Naive thymus-derived CD8-positive, alpha-beta T cell (primary cell): Measurements from ENCODE around the gene CCT3. TPM values are rescaled to one million over a fixed set of nuclear protein-coding genes. Genes with fewer than 3 reads are reported as not detected.
A peak's percentile ranks its signal among the peaks of the same experiment; 100 is the strongest.

Source experiments
- ATAC-seq, 2 donors: fragments of 150-1000 bp; cut with Tn5 transposase in 1 of 2; sonication (Bioruptor Pico), chemical (Tn5 transposase) in 1 of 2; 1 replicate in 1 of 2; 2 replicates in 1 of 2; pipeline ENCODE4 v1.10.0; 2021; ENCODE audit warnings: mild to moderate bottlenecking in 2 of 2, moderate library complexity in 2 of 2
- POLR2A ChIA-PET: fragments of 350-600 bp; sonication (Branson Sonifier 250); formaldehyde crosslinking; loops from one replicate; lab custom pipeline; 2021; ENCODE audit warnings: antibody characterized with exemption; lab: Charles Lee
- DNase-seq, 10 donors: peaks; one replicate each; pipeline versions ENCODE4 v3.0.0 to v3.0.0-alpha.2; 2020 to 2022
- H3K27ac Mint-ChIP-seq, 10 donors: one replicate each; pipeline ENCODE4 v1.8.0; 2020 to 2022; ENCODE audit warnings: mild to moderate bottlenecking in 10 of 10, mixed read lengths in 10 of 10, moderate library complexity in 4 of 10, inconsistent platforms in 1 of 10
- H3K27me3 Mint-ChIP-seq, 5 donors: one replicate each; pipeline ENCODE4 v1.8.0; 2021 to 2022; ENCODE audit warnings: mixed read lengths in 5 of 5
- H3K36me3 Mint-ChIP-seq, 3 donors: one replicate each; pipeline ENCODE4 v1.8.0; 2020 to 2022; ENCODE audit warnings: mixed read lengths in 3 of 3, mild to moderate bottlenecking in 2 of 3, inconsistent platforms in 1 of 3
- H3K4me1 Mint-ChIP-seq, 4 donors: one replicate each; pipeline ENCODE4 v1.8.0; 2021 to 2022; ENCODE audit warnings: mixed read lengths in 4 of 4
- H3K4me3 Mint-ChIP-seq, 10 donors: one replicate each; pipeline ENCODE4 v1.8.0; 2020 to 2022; ENCODE audit warnings: mild to moderate bottlenecking in 10 of 10, mixed read lengths in 10 of 10, moderate library complexity in 6 of 10, inconsistent platforms in 1 of 10
- H3K9me3 Mint-ChIP-seq, 9 donors: one replicate each; pipeline ENCODE4 v1.8.0; 2020 to 2022; ENCODE audit warnings: mixed read lengths in 9 of 9, mild to moderate bottlenecking in 3 of 9, inconsistent platforms in 1 of 9, moderate library complexity in 1 of 9
- polyA plus RNA-seq, 3 donors: library from polyadenylated mRNA; unstranded; fragments of 300-500 nt; fragmentation: Illumina TruSeq; gene quantifications; one replicate each; pipeline ENCODE4 v1.2.3, GENCODE V29; 2021
- total RNA-seq, 8 experiments: library from RNA in 2 of 8; stranded (reverse) in 2 of 8; gene quantifications; one replicate each; pipeline ENCODE4 v1.2.3 and lab custom pipeline; 2021 to 2026

The CCT3 gene
- total and polyA plus RNA-seq, 5 experiments from 2014 or later = 142 to 270 (median 232) TPM

- Mint-ChIP-seq H3K4me3 (peak overlapping the region; percentile 93 to 100 (median 97)), H3K4me1 (peaks cover 28 to 50% (median 45%) of the 10 kb centered on the region in 4 donors), H3K27ac (peak overlapping the region; percentile 10 to 98 (median 96)), H3K36me3 (peaks cover 0 to 6% (median 0%) of the 10 kb centered on the region in 3 donors), H3K27me3 (no peaks in the 10 kb centered on the region), H3K9me3 (no peaks in the 10 kb centered on the region)
- ATAC-seq (no peak), DNase-seq (no peak)
- POLR2A ChIA-PET = interaction anchor here (0.6 to 3.2 kb wide), 15 partner anchors 8 to 484 kb away, joined by 3 to 21 read pairs (median 4); partner anchors contain the start of genes CCT3, GLMP, MEF2D and PMF1
These were observed 54.6 kb downstream of the CCT3 start for GRCh38 chr1:156283521-156283920.

DNA sequence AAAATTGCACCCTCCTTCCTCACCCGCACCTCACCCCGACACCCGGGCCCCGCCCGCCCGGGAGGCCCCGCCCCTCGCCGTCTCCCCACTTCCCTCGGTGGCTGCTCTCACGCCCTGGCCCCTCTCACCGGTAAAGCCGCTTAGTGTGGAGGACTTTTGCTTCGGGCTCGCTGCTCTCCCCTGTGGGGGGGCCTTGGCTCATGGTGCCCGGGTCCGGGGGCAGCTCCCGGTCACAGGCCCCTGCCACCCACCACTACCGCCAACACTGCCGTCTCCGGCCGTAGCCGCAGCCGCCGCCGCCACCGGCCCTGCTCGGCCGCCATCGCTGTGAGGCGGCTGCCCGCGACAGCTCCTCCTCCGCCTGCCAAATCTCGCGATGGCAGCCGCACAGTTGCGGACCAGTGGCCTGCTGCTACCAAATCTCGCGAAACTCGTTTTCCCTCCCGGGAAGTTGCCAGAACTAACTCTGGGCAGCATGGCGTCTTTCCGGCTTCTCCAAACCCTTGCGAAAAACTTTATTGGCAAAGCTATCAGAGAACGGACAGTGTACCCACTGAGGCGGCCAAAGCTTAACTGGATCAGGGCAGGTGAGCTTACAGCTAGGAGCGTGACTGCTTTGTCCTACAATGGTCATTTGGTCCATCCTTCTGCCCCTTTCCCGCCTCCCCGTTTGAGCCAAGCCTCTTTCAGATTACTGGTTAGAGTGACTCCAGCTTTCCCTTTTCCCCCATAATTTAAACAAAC, 55.4 kb downstream of the CCT3 start, which contains the start of gene SMG5:
SMG5 (minus strand) TSS at position 347 of the 744 bp plus-strand sequence; CDS start at position 202, 145 bp downstream.
- peak; percentile 94 to 95 for ATAC-seq
- H3K27ac Mint-ChIP-seq = peak within 1 kb of the TSS; percentile 92 to 98 (median 96)
- POLR2A ChIA-PET = interaction anchor here (0.6 to 3.2 kb wide), 21 partner anchors 9 to 1009 kb away, joined by 3 to 21 read pairs (median 4); partner anchors contain the start of genes CCT3, CLK2, GLMP and MEF2D
- peak; percentile 91 to 98 (median 96) for DNase-seq
- H3K36me3 Mint-ChIP-seq = peaks cover 0 to 15% (median 3%) of the 10 kb centered on the region in 3 donors
- peak within 1 kb of the TSS; percentile 93 to 100 (median 97) for H3K4me3 Mint-ChIP-seq
- no peaks in the 10 kb centered on the region for H3K9me3 Mint-ChIP-seq
- H3K4me1 Mint-ChIP-seq = peaks cover 28 to 50% (median 47%) of the 10 kb centered on the region in 4 donors
- no peaks in the 10 kb centered on the region for H3K27me3 Mint-ChIP-seq

GRCh38 chr1:156281693-156282478, 56.2 kb downstream of the CCT3 start:
- H3K36me3 Mint-ChIP-seq = peaks cover 0 to 22% (median 3%) of the 10 kb centered on the region in 3 donors
- H3K4me3 Mint-ChIP-seq = peak overlapping the region; percentile 93 to 100 (median 97)
- no peaks in the 10 kb centered on the region for H3K27me3 Mint-ChIP-seq
- peaks cover 28 to 54% (median 48%) of the 10 kb centered on the region in 4 donors for H3K4me1 Mint-ChIP-seq
- ATAC-seq = no peak
- peak in 3 of 10 donors; percentile 11 to 53 (median 13) for DNase-seq
- peak overlapping the region; percentile 82 to 98 (median 94) for H3K27ac Mint-ChIP-seq
- POLR2A ChIA-PET = interaction anchor here (0.6 to 3.2 kb wide), 18 partner anchors 10 to 1008 kb away, joined by 3 to 21 read pairs (median 4); partner anchors contain the start of genes CCT3, CLK2, GLMP and MEF2D
- H3K9me3 Mint-ChIP-seq = no peaks in the 10 kb centered on the region

GRCh38 chr1:156281281-156281680, 56.8 kb downstream of the CCT3 start:
- no peaks in the 10 kb centered on the region for H3K27me3 Mint-ChIP-seq
- H3K4me3 Mint-ChIP-seq = peak overlapping the region; percentile 93 to 100 (median 97)
- H3K4me1 Mint-ChIP-seq = peaks cover 27 to 56% (median 48%) of the 10 kb centered on the region in 4 donors
- ATAC-seq = peak in 1 of 2 donors; percentile 21
- H3K27ac Mint-ChIP-seq = peak overlapping the region; percentile 82 to 98 (median 94)
- DNase-seq = peak in 4 of 10 donors; percentile 11 to 33 (median 16)
- peaks cover 0 to 27% (median 3%) of the 10 kb centered on the region in 3 donors for H3K36me3 Mint-ChIP-seq
- POLR2A ChIA-PET = interaction anchor here (1.0 to 1.5 kb wide), 2 partner anchors 68 to 133 kb away, joined by 3 to 4 read pairs; partner anchors contain the start of gene PMF1
- no peaks in the 10 kb centered on the region for H3K9me3 Mint-ChIP-seq

DNA sequence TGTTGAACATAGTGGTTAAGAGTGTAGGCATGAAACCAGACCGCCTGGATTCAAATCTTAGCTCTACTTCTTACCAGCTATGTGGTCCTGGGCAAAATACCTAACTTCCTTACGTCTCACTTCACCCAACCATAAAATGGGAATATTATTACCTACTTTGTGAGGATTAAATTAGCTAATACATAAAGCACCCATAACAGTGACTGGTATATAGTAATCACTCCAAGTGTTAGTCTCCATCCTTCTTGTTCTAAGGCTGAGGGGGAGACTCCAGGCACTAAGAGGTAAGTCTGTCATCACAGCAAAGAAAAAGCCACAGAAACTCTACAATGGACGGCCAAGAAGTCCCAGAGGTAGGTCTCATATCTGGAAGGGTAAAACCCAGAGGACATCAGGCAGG, 58.3 kb downstream of the CCT3 start:
- ATAC-seq = no peak
- peak overlapping the region in 4 of 10 donors; percentile 1 to 51 (median 30) for H3K4me3 Mint-ChIP-seq
- H3K4me1 Mint-ChIP-seq = peaks cover 26 to 56% (median 47%) of the 10 kb centered on the region in 4 donors
- no peaks in the 10 kb centered on the region for H3K9me3 Mint-ChIP-seq
- H3K27ac Mint-ChIP-seq = peak overlapping the region in 3 of 10 donors; percentile 12 to 50 (median 25)
- peaks cover 0 to 41% (median 8%) of the 10 kb centered on the region in 3 donors for H3K36me3 Mint-ChIP-seq
- H3K27me3 Mint-ChIP-seq = no peaks in the 10 kb centered on the region
- no peak for DNase-seq
- POLR2A ChIA-PET = interaction anchor here (0.5 to 0.6 kb wide), 2 partner anchors 132 to 947 kb away, joined by 3 to 4 read pairs; no protein-coding TSS in a partner anchor

DNA sequence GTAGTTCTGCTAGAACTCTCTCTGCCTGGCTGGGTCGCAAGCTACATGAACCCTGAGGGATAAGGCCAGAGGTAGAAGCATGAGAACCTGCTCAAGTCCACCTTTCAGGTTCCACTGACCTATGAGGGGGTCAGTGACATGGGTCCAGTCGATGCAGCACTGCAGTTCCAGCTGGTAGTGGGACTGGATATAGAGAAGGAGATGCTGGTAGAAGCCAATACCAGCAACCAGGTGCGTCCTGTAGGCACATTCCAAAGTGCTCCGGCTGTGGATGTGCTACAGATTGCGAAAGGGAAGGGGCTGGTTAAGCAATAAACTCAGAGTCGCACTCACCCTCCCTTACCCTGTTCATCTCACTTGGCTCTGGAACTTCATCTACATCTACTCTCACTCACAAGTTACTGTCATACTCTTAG, 61.1 kb downstream of the CCT3 start:
- ATAC-seq (no peak), DNase-seq (peak in 1 of 10 donors; percentile 10)
- POLR2A ChIA-PET = interaction anchor here (1.0 kb wide), 1 partner anchor 10 kb away, joined by 6 read pairs; no protein-coding TSS in a partner anchor
- Mint-ChIP-seq H3K9me3 (no peaks in the 10 kb centered on the region), H3K36me3 (peaks cover 0 to 69% (median 23%) of the 10 kb centered on the region in 3 donors), H3K27me3 (no peaks in the 10 kb centered on the region), H3K4me1 (peaks cover 10 to 34% (median 21%) of the 10 kb centered on the region in 4 donors), H3K27ac (no peak overlapping the region), H3K4me3 (no peak overlapping the region)

DNA sequence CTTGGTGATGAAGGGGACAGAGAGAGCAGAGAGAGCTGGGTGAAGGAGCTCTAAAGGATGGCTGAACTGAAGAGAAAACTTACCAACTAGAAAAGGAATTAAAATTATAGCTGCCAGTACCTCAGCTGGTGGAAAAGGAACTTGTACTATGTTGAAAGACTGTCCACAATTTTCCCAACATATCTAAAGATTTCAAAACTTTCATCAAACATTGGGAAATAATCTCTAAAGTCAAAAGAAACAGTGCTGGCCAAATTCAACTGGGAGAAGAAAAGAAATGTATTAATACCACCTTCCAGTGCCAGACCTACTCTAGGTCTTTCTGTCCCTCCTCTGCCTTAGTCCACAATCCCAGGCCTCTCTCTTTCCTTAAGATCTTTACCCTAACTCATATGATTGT, 61.6 kb downstream of the CCT3 start:
- peaks cover 8 to 29% (median 17%) of the 10 kb centered on the region in 4 donors for H3K4me1 Mint-ChIP-seq
- DNase-seq (no peak), ATAC-seq (no peak)
- POLR2A ChIA-PET = interaction anchor here (1.0 kb wide), 1 partner anchor 11 kb away, joined by 6 read pairs; no protein-coding TSS in a partner anchor
- H3K4me3 Mint-ChIP-seq = no peak overlapping the region
- no peaks in the 10 kb centered on the region for H3K27me3 Mint-ChIP-seq
- no peak overlapping the region for H3K27ac Mint-ChIP-seq
- H3K9me3 Mint-ChIP-seq = no peaks in the 10 kb centered on the region
- H3K36me3 Mint-ChIP-seq = peaks cover 0 to 74% (median 23%) of the 10 kb centered on the region in 3 donors

GRCh38 chr1:156270314-156270713, 67.8 kb downstream of the CCT3 start:
- H3K4me3 Mint-ChIP-seq = no peak overlapping the region
- POLR2A ChIA-PET = no interaction called here

GRCh38 chr1:156268336-156268735, 69.8 kb downstream of the CCT3 start:
- ATAC-seq (no peak), DNase-seq (no peak)
- Mint-ChIP-seq H3K4me1 (peaks cover 0 to 9% (median 0%) of the 10 kb centered on the region in 4 donors), H3K27me3 (no peaks in the 10 kb centered on the region), H3K36me3 (peaks cover 0 to 96% (median 41%) of the 10 kb centered on the region in 3 donors), H3K4me3 (no peak overlapping the region), H3K9me3 (no peaks in the 10 kb centered on the region), H3K27ac (peak overlapping the region in 1 of 10 donors; percentile 34)
- POLR2A ChIA-PET = interaction anchor here (0.7 kb wide), 1 partner anchor 11 kb away, joined by 3 read pairs; no protein-coding TSS in a partner anchor

More at GRCh38 chr1:156270314-156270713, 67.8 kb downstream of the CCT3 start:
- H3K9me3 Mint-ChIP-seq = no peaks in the 10 kb centered on the region
- no peak for ATAC-seq
- peak in 1 of 10 donors; percentile 9 for DNase-seq
- no peaks in the 10 kb centered on the region for H3K27me3 Mint-ChIP-seq
- H3K4me1 Mint-ChIP-seq = peaks cover 0 to 5% (median 0%) of the 10 kb centered on the region in 4 donors
- H3K27ac Mint-ChIP-seq = peak overlapping the region in 1 of 10 donors; percentile 47
- H3K36me3 Mint-ChIP-seq = peaks cover 0 to 97% (median 45%) of the 10 kb centered on the region in 3 donors

- POLR2A ChIA-PET = no interaction called here
- H3K36me3 Mint-ChIP-seq = peaks cover 0 to 96% (median 38%) of the 10 kb centered on the region in 3 donors
- ATAC-seq = no peak
- no peak overlapping the region for H3K4me3 Mint-ChIP-seq
- no peaks in the 10 kb centered on the region for H3K27me3 Mint-ChIP-seq
- H3K9me3 Mint-ChIP-seq = no peaks in the 10 kb centered on the region
- no peak overlapping the region for H3K27ac Mint-ChIP-seq
- no peak for DNase-seq
- H3K4me1 Mint-ChIP-seq = peaks cover 0 to 11% (median 1%) of the 10 kb centered on the region in 4 donors
These were observed 72.0 kb downstream of the CCT3 start for GRCh38 chr1:156266051-156266450.

GRCh38 chr1:156263288-156263655, 74.8 kb downstream of the CCT3 start:
- POLR2A ChIA-PET = interaction anchor here (0.7 kb wide), 1 partner anchor 10 kb away, joined by 3 read pairs; no protein-coding TSS in a partner anchor
- H3K27ac Mint-ChIP-seq = no peak overlapping the region
- no peaks in the 10 kb centered on the region for H3K9me3 Mint-ChIP-seq
- H3K4me1 Mint-ChIP-seq = peaks cover 0 to 14% (median 3%) of the 10 kb centered on the region in 4 donors
- DNase-seq = peak in 1 of 10 donors; percentile 8
- no peak overlapping the region for H3K4me3 Mint-ChIP-seq
- no peak for ATAC-seq
- no peaks in the 10 kb centered on the region for H3K27me3 Mint-ChIP-seq
- peaks cover 8 to 99% (median 39%) of the 10 kb centered on the region in 3 donors for H3K36me3 Mint-ChIP-seq
